Right lobe of liver (tissue), 6 donors: ENCODE measurements around the gene UNC5B. TPM values are rescaled to one million over a fixed set of nuclear protein-coding genes. Genes with fewer than 3 reads are reported as not detected.
"Not testable (repeated sequence)": the region's sequence is repeated elsewhere in the genome, so short reads cannot be mapped to it uniquely, and the experiment has no call there.

Experiments
- ATAC-seq, 4 donors: fragments of 200-7000 bp; cut with Tn5 transposase; one replicate each; pipeline ENCODE4 v1.9.1; 2020; ENCODE audit warnings: mild to moderate bottlenecking in 4 of 4, moderate library complexity in 4 of 4
- DNase-seq, 3 donors: peaks; one replicate each; pipeline ENCODE4 v3.0.0-alpha.2; 2020
- H3K27ac ChIP-seq, 3 donors: fragments of 200-600 bp; one replicate each; pipeline ENCODE4 v1.8.0; 2022
- H3K27me3 ChIP-seq, 2 donors: fragments of 200-600 bp; one replicate each; pipeline ENCODE4 v1.8.0; 2022
- H3K36me3 ChIP-seq, 4 donors: fragments of 200-600 bp; sonication (generic) in 1 of 4; one replicate each; pipeline versions ENCODE4 v1.5.1 to v1.8.0; 2017 to 2022; ENCODE audit warnings: control low read depth in 1 of 4
- H3K4me1 ChIP-seq, 4 donors: fragments of 200-600 bp; sonication (generic) in 1 of 4; one replicate each; pipeline versions ENCODE4 v1.5.1 to v1.8.0; 2017 to 2022; ENCODE audit warnings: control low read depth in 1 of 4
- H3K4me3 ChIP-seq, 3 donors: fragments of 200-600 bp; one replicate each; pipeline ENCODE4 v1.8.0; 2022
- H3K9me3 ChIP-seq, 4 donors: fragments of 200-600 bp; sonication (generic) in 1 of 4; one replicate each; pipeline versions ENCODE4 v1.5.1 to v1.8.0; 2017 to 2022; ENCODE audit warnings: control low read depth in 1 of 4
- POLR2A ChIP-seq: fragments of 450-650 bp; IDR thresholded peaks from one replicate; pipeline ENCODE4 v1.6.1; 2017; ENCODE audit warnings: antibody characterized with exemption, mild to moderate bottlenecking
- WGBS: methylation state at CpG from one replicate; pipeline ENCODE4 v1.1.6; 2018; ENCODE audit warnings: low coverage, low lambda C conversion rate; ENCODE audit not compliant: insufficient coverage; ENCODE audit errors: missing lambda C conversion rate; 5-methylcytosine and 5-hydroxymethylcytosine counted together
- intact Hi-C, 2 donors: fragments of 100-400 bp; cut with DNase I; formaldehyde crosslinking; loops; one replicate each; pipeline versions ENCODE4 v1.11.2 to v1.14.1; 2022
- total RNA-seq, 6 experiments: library from RNA; depleted of rRNA in 2 of 6; stranded (reverse); fragments of >200 nt in 2 of 6; fragmentation: NEBNext Ultra II Directional in 3 of 6; extraction: Animal tissue kit (Norgen Biotek cat#: 25700) in 3 of 6; gene quantifications; one replicate each; pipeline versions ENCODE4 v1.1.0 to v1.2.4, GENCODE V29; 2016 to 2023
- TF ChIP-seq, protein P1 (sequence below), 4 donors: fragments of 200-600 bp in 3 of 4; fragments of 450-650 bp in 1 of 4; IDR thresholded peaks; one replicate each; pipeline versions ENCODE4 v1.5.1 to v1.8.0; 2016 to 2022; ENCODE audit warnings: antibody characterized with exemption in 4 of 4, mild to moderate bottlenecking in 2 of 4
- donor health status: DM: no; HTN: yes; CAD: no.
- donor health status: DM: no; HTN: no; CAD: no.
- donor health status: DM: no; HTN: no; CAD: no.
- donor health status: DM: no; HTN: yes; CAD: no.
- donor health status: DM: no; HTN: yes; CAD: no.

UNC5B gene
- total RNA-seq, 6 experiments from 2014 or later: 1.0 to 6.2 (median 2.1) TPM

DNA sequence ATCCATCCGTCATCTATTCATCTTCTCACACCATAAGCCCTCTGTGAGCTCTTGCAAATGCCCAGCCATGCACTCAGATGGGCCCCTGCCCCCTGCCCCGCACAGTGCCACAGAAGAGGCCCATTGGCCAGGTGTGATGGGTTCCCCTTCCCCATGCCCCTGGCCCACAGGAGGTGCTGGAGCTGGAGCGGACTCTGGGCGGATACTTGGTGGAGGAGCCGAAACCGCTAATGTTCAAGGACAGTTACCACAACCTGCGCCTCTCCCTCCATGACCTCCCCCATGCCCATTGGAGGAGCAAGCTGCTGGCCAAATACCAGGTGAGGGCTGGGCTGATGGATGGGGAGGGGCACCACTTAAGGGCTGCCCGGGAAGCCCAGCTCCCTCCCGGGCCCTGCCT lies 83.3 kb downstream of the UNC5B start:
- 100% methylated on average over 5 of the region's 9 CpGs for WGBS
- Histone ChIP-seq H3K27me3 (no peaks in the 10 kb centered on the region), H3K36me3 (no peaks in the 10 kb centered on the region), H3K4me3 (no peak overlapping the region), H3K4me1 (peaks cover 0 to 38% (median 11%) of the 10 kb centered on the region in 4 donors), H3K9me3 (no peaks in the 10 kb centered on the region), H3K27ac (no peak overlapping the region)
- DNase-seq (peak in 1 of 3 donors; percentile 40), ATAC-seq (no peak)
- TF ChIP-seq, protein P1, sequence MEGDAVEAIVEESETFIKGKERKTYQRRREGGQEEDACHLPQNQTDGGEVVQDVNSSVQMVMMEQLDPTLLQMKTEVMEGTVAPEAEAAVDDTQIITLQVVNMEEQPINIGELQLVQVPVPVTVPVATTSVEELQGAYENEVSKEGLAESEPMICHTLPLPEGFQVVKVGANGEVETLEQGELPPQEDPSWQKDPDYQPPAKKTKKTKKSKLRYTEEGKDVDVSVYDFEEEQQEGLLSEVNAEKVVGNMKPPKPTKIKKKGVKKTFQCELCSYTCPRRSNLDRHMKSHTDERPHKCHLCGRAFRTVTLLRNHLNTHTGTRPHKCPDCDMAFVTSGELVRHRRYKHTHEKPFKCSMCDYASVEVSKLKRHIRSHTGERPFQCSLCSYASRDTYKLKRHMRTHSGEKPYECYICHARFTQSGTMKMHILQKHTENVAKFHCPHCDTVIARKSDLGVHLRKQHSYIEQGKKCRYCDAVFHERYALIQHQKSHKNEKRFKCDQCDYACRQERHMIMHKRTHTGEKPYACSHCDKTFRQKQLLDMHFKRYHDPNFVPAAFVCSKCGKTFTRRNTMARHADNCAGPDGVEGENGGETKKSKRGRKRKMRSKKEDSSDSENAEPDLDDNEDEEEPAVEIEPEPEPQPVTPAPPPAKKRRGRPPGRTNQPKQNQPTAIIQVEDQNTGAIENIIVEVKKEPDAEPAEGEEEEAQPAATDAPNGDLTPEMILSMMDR (IDR thresholded peaks at IDR 0.05): no peak
- TF ChIP-seq POLR2A: no peak
- intact Hi-C loops: no loop called here

DNA sequence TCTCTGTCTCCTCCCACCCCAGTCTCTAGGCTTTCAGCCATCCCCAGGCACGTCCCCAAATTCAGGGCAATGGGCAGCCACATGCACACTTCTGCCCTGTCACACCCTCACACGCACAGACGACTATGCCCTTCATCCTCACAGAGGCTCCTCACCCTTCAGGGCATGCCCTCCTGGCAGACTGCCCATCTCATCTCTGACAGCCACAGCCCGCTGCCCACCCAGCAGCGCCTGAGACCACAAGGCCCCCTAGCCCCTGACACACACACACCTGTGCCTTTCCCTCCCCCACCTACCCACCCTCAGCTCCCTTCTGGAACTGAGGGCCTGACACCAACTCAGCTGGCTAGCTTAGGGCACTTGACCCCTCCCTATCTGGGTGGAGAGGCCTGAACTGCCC lies 83.7 kb downstream of the UNC5B start:
- TF ChIP-seq, protein P1 (IDR thresholded peaks at IDR 0.05): no peak
- TF ChIP-seq POLR2A: no peak
- H3K27me3 ChIP-seq: no peaks in the 10 kb centered on the region
- no peak overlapping the region for H3K27ac ChIP-seq
- WGBS: 57% methylated on average over 5 of the region's 5 CpGs
- peak in 1 of 3 donors; percentile 55 for DNase-seq
- no peak overlapping the region for H3K4me3 ChIP-seq
- no peaks in the 10 kb centered on the region for H3K36me3 ChIP-seq
- intact Hi-C loops: no loop called here
- no peak for ATAC-seq
- no peaks in the 10 kb centered on the region for H3K9me3 ChIP-seq
- peaks cover 0 to 33% (median 11%) of the 10 kb centered on the region in 4 donors for H3K4me1 ChIP-seq

DNA sequence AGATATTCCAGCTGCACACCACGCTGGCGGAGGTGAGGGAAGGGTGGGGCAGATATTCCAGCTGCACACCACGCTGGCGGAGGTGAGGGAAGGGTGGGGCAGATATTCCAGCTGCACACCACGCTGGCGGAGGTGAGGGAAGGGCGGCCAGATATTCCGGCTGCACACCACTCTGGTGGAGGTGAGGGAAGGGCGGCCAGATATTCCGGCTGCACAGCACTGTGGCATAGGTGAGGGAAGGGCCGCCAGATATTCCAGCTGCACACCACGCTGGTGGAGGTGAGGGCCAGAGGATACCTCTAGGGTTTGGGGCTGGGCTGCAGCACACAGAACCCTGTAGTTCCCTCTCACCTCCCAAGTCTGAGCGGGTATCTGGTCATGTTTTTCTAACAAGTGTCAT lies 84.4 kb downstream of the UNC5B start:
- H3K27me3 ChIP-seq, H3K4me3 ChIP-seq, intact Hi-C loops, ATAC-seq, H3K9me3 ChIP-seq, H3K36me3 ChIP-seq, DNase-seq, H3K27ac ChIP-seq: not testable (repeated sequence)
- WGBS: 58% methylated on average over 3 of the region's 13 CpGs
- H3K4me1 ChIP-seq: peaks cover 0 to 26% (median 9%) of the 10 kb centered on the region in 4 donors

DNA sequence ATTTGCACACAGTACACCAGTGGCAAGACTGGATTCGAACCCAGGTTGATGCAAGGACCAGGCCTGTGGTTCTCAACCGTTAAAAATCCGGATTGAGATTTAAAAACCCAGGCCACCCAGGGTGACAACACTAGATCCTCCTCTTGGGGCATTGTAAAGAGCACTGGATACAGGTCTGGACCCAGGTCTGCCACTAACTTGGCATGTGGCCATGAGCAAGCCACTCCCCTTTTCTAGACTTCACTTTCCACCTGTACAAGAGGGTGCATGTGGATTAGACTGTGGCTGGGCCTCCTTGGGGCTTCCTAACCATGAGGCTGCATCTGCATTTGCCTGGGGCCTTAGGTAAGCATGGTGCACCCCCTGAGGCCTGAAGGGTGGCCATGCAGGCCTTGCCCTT lies 85.0 kb downstream of the UNC5B start:
- DNase-seq: no peak
- ATAC-seq: no peak
- WGBS: 75% methylated on average over 2 of the region's 3 CpGs
- no peaks in the 10 kb centered on the region for H3K9me3 ChIP-seq
- H3K36me3 ChIP-seq: no peaks in the 10 kb centered on the region
- no peak overlapping the region for H3K27ac ChIP-seq
- no peak overlapping the region for H3K4me3 ChIP-seq
- H3K27me3 ChIP-seq: no peaks in the 10 kb centered on the region
- TF ChIP-seq, protein P1 (IDR thresholded peaks at IDR 0.05): no peak
- TF ChIP-seq POLR2A: no peak
- H3K4me1 ChIP-seq: peaks cover 0 to 21% (median 7%) of the 10 kb centered on the region in 4 donors
- intact Hi-C loops: no loop called here

DNA sequence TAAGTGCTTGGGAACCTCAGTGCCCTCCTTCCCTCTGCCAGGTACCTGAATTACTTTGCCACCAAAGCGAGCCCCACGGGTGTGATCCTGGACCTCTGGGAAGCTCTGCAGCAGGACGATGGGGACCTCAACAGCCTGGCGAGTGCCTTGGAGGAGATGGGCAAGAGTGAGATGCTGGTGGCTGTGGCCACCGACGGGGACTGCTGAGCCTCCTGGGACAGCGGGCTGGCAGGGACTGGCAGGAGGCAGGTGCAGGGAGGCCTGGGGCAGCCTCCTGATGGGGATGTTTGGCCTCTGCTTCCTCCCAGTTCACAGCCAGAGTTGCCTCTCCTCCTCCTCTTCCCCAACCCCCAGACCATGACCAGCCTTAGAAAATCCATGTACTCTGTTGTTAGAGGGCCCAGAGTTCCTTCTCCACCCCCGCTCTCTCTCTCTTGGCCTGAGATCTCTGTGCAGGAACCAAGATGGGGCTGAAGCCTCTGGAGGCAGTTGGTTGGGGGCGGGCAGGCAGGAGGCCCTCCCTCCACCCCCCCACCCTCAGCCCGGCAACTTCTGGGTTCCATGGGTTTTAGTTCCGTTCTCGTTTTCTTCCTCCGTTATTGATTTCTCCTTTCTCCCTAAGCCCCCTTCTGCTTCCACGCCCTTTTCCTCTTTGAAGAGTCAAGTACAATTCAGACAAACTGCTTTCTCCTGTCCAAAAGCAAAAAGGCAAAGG lies 86.9 kb downstream of the UNC5B start:
- intact Hi-C loops: no loop called here
- Histone ChIP-seq H3K9me3 (no peaks in the 10 kb centered on the region), H3K4me3 (no peak overlapping the region), H3K27me3 (no peaks in the 10 kb centered on the region), H3K27ac (no peak overlapping the region), H3K4me1 (peaks cover 0 to 2% (median 0%) of the 10 kb centered on the region in 4 donors), H3K36me3 (no peaks in the 10 kb centered on the region)
- DNase-seq (peak in 1 of 3 donors; percentile 52), ATAC-seq (peak in 1 of 4 donors; percentile 35)
- 37% methylated on average over 6 of the region's 14 CpGs for WGBS
- TF ChIP-seq, protein P1 (IDR thresholded peaks at IDR 0.05): no peak
- no peak for TF ChIP-seq POLR2A
